Measurements from ENCODE around the gene EFHB. TPM values are rescaled to one million over a fixed set of nuclear protein-coding genes. Genes with fewer than 3 reads are reported as not detected.
A peak's percentile ranks its signal among the peaks of the same experiment; 100 is the strongest.
"Not testable (repeated sequence)": the region's sequence is repeated elsewhere in the genome, so short reads cannot be mapped to it uniquely, and the experiment has no call there.

Gene EFHB
- total RNA-seq, 1 donor from 2014 or later = 0.20 TPM

DNA sequence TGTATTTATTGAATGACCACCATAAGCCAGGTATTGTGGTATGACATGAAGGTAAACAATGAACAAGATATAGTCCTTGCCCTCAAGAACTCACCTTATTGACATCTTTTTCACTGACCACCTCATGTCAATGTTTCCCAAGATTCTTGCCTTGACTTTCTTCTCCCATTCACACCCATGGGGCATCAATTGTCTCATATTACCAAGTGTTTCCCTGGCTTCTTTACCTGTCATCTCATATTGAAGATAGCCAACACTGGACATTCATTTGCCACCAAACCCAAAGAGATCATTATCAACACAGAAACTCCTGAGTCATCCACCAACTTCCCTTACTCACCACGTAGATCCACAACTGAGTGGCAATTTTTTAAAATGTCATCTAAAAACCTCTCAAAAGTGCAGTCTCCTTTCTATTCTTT is 2.2 kb downstream of the EFHB start:
- no peak for DNase-seq (ENCODE audit: low read depth, low spot score)

DNA sequence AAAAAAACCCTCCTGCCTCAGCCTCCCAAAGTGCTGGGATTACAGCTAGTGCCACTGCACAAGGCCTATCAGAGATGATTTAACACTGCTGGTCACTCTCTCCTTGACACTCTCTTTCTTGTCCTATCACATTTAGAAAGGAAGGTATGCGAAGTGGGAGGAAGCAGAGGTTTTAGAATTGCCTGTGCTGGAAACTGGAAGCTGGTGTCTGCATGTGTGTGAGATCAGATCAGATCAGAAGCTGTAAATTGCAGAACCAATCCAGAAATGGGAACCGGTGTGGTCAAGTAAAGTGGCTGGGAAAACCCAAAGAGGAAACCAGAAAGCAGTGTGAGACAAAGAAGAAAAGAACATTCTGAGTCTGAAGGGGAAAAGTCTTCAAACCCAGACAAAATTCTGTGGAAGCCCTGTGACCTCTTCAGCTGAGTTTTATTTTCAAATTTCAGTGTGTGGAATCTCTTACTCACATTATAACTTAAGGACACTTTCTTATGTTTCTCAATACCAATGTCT is 2.8 kb downstream of the EFHB start:
- DNase-seq (ENCODE audit: low read depth, low spot score) = no peak

DNA sequence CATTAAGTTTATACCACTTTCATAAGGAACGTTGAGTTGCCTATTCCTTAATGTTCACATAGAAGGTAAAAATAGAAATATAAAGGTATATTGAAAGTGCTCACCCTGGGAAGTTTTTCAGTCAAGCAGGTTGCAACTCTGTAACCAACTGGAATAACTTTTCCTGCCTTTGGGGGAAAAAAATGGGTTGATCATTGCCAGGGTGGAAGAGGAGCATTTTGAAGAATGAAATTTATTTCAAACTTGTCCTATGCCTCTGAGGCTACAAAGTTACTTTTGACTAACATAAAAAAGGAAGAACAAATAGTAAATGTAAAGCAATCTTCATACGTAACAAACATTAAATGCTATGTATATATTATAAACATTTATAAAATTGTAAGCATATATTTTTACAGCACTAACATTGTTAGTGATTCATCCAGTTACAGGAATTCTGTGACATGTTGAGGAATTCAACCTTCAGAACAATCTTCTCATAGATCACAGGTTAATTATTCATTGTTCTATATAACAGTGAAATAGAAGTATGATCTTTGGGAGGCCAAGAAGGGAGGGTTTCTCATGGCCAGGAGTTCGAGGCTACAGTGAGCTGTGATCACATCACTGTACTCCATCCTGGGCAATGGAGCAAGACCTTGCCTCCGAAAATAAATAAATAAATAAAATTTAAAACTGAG is 13.5 kb downstream of the EFHB start:
- no peak for DNase-seq (ENCODE audit: low read depth, low spot score)

DNA sequence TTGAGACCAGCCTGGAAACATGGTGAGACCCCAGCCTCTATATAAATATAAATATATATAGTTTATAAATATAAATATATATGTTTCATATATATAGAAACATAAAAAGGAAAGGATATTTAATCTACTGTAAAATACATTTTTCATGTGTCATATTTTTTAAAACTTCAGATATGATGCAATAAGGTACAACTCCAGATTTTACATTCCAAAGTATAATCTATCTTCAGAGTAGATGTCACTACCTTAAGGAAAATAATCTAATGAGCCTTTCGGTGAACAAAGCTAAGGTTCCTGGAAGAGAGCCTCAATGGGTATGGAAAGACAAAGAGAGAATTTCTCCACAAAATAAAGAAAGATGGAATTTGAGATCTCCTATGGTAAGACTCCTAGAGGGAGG is 16.9 kb downstream of the EFHB start:
- DNase-seq (ENCODE audit: low read depth, low spot score) = no peak

DNA sequence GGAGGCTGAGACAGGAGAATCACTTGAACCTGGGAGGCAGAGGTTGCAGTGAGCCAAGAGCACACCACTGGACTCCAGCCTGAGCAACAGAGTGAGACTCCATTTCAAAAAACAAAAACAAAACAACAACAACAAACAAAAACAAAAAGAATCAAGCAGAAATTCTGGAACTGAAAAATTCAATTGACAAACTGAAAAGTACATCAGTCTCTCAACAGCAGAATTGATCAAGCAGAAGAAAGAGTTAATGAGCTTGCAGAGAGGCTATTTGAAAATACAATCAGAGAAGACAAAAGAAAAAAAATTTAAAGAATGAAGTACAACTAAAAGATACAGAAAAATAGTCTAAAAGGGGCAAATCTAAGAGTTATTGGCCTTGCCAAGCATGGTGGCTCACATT is 22.6 kb downstream of the EFHB start:
- DNase-seq (ENCODE audit: low read depth, low spot score) = no peak

DNA sequence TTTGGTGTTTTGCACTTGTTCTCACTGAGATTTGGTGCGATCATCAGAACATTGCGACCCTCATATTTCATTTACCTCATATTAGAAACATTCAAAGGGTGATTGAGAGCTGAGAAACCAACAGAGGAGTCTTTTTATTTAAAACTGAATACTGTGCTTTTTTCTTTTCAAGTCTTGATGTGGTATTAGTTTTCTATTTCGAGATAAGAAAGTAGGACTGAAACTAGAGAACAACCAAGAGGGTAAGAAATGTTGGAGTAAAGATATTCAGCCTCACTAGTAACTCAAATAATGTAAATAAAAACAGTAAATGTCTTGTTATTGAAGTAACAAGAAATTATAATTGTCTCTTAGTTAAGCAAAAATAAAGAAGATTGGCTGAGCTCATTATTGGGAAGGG is 26.5 kb downstream of the EFHB start:
- no peak for DNase-seq (ENCODE audit: low read depth, low spot score)

DNA sequence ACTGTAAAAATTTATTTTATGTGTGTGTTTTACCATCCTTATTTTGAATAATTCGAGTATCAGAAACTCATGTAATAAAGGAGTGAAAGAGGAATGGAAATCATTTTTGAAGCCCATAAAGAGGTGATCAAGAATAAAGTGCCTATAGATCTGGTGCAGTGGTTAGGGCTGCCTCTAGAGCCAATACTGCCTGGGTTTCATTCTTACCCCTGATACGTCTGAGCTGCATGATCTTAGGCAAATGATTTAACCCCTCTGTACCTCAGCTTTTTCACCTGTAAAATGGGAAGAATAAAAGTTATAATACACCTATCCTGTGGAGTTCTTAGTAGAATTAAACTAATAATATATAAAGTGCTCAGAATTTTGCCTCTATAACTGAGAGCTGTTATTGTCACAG is 30.4 kb downstream of the EFHB start:
- no peak for DNase-seq (ENCODE audit: low read depth, low spot score)

DNA sequence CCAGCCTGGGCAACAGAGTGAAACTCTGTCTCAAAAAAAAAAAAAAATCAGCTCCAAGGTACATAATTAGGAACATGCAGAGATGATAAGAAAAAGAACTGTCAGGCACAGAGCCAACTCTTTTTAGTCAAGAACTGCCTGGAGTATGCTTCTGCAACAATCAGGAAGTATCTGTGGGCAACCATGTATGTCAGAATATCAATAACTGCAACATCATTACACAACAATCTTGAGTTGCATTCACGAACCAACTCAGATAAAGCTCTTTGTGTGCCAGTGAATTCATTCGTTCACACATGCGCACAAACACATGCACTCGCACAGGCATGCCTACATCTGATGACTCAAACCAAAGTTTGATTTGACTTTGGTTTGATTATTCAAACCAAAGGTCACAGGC is 32.1 kb downstream of the EFHB start:
- DNase-seq (ENCODE audit: low read depth, low spot score) = no peak

DNA sequence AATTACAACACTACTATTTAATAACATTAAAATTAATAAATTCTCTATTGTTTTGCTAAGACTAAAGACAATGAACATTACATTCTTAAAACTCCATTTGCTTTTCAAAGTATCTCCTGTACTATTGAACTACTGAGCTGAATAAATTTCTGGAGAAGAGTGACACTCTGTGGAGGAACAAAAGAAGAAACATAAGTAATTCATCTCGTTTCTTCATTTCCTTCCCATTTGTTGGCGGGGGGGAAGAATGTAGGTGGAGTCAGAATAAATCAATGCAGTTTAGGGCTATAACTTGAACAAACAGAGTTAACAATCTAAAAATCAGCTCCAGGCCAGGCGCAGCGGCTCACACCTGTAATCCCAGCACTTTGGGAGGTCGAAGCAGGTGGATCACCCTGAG is 32.7 kb downstream of the EFHB start:
- no peak for DNase-seq (ENCODE audit: low read depth, low spot score)

DNA sequence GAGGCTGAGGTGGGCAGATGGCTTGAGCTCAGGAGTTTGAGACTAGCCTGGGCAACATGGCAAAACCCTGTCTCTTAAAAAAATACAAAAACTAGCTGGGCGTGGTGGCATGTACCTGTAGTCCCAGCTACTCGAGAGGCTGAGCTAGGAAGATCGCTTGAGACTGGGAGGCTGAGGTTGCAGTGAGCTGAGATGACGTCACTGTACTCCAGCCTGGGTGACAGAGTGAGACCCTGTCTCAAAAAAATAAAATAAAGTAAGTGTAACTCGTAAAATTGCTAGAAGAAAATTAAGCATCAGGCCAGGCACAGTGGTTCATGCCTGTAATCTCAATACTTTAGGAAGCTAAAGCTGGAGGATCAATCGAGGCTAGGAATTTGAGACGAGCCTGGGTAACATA is 34.2 kb downstream of the EFHB start:
- DNase-seq (ENCODE audit: low read depth, low spot score) = not testable (repeated sequence)

DNA sequence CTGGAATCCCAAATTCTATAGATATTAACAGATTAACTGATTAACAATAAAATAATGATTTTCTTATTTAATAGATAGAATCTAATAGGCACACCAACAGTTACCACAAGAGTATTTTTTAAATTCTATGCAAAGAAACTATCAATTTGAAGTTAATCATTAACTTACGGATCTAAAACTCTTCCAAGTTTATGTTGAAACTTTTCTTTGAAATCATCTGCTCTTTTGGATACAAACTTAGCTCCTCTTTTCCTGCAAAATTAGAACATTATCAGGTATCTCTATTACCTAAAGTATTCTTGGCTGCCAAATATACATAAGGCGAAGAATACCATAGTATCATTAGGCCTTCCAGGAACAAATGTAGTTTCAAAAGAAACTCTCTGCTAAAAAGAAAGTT is 34.8 kb downstream of the EFHB start:
- no peak for DNase-seq (ENCODE audit: low read depth, low spot score)

DNA sequence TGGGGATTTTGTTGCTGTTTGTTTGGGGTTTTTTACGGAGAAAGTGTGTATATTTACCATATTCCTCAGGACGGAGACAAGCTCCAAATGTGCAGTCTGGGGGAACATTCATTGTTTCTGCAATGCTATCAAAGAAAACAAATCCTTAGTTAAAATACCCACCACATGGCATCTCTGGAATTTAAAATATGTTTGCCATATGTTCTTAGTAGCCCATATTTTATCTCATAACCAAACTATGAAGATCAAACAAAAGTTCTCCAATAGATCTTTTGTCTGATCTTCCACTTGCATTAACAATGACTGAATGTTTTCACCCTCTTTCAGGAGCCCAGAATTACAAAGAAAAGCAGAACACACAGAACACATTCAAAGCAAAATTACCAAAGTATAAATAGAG is 35.3 kb downstream of the EFHB start:
- no peak for DNase-seq (ENCODE audit: low read depth, low spot score)

DNA sequence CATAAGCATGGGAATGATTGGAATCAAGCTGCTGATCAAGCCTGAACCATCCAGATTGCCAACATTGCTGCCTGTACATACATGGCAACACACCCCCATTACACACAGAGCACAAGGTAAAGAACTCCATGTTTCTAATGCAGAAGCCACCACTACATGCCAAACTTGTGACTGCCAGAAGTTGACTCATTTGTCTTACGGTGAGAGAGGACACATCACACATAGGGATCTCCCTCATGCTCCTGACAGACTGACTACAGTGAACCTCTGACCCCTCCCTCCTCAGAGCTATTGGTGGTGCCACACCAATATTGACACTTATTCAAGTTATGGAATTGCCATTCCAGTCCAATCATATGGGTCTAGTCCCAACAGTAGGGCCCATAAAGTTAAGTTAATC is 42.3 kb downstream of the EFHB start:
- DNase-seq (ENCODE audit: low read depth, low spot score) = no peak

DNA sequence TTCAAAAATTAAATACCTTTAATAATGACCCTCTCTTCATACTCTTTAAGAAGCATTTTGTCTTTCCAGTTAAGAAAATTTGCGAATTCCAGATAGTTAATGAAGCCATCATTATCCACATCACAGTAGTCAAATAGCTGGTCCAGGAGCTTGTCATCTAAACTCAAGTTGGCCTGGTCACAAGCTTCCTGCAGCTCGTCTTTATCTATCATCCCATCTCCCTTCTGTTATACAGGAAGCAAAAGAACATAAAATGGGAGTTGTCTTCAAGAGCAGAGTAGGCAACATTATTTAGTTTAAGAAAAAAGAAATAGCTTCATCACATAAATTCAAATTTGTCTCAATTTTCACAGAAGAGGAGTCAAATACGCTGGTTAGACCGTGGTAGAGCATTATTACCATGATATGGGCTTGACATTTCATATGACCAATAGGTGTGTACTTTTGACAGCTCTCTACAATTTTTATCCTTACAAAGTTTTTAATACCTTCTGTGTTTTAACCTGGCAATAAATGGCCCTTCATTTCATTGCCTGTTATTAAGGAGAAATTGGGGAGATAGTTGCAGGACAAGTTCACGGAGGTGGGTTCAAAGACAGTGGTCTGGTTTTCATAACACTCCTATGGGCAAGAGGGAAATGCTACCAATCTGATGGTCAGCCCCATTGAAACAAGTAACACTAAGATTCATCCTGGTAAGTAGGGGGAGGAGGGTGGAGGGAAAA is 45.4 kb downstream of the EFHB start:
- DNase-seq (ENCODE audit: low read depth, low spot score) = no peak

DNA sequence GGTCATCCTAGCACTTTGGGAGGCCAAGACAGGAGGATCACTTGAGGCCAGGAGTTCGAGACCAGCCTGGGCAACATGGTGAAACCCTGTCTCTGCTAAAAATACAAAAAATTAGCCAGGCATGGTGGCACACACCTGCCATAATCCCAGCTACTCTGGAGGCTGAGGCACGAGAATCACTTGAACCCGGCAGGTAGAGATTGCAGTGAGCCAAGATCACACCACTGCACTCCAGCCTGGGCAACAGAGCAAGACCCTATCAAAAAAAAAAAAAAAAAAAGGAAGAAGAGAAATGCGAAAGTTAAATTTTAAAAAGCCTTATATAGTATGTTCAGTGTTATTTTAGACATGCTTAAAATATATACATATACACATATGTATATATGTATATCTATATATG is 46.9 kb downstream of the EFHB start:
- not testable (repeated sequence) for DNase-seq (ENCODE audit: low read depth, low spot score)

DNA sequence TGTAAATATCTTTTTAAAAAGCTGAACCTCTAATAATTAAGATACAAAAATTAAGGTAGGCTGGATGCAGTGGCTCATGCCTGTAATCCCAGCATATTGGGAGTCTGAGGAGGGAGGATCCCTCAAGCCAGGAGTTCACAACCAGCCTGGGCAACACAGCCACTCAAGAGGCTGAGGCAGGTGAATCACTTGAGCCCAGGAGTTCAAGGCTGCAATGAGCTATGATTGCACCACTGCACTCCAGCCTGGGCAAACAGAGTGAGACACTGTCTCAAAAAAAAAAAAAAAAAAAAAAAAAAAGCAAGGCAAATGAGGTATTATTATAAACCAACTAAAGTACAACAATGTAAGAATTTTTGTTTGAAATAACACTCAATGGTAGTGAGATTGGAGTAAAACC is 47.6 kb downstream of the EFHB start:
- DNase-seq (ENCODE audit: low read depth, low spot score) = no peak

DNA sequence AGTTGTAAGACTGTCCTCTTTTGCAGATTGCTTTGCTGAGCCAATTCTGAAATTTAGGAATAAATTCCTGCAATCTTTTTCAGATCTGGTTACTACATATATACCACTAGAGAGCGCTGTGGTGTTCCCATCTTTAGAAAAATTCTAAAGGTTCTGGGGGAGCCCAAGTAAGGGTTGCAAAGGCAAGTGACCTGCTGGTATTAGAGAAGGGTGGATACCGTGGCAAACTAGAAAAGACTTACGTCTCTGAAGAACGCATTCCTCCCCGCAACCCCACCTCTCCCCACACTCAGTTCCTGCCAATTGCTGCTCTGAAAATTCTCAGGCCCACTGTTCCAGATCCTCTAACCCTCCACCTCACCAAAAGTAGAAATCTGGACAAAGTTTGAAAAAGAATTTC is 48.5 kb downstream of the EFHB start:
- DNase-seq (ENCODE audit: low read depth, low spot score) = peak; percentile 4

DNA sequence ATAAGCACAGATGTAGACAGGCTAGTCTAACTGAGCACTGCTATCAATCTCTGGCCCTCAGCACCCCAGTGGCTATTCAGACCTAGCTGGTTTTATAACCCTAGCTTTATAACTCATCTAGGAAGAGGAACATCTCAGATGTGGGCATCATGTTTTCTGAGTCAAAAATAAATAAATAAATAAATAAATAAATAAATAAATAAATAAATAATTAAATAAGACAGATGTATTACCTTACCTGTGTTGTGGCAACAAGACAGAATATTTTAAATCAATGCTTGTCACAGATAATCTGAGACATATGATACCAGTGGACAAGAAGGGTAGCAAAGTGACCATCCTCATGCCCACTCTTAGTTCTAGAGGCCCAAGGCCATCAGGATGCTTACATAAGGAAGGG is 52.2 kb downstream of the EFHB start:
- DNase-seq (ENCODE audit: low read depth, low spot score) = no peak

DNA sequence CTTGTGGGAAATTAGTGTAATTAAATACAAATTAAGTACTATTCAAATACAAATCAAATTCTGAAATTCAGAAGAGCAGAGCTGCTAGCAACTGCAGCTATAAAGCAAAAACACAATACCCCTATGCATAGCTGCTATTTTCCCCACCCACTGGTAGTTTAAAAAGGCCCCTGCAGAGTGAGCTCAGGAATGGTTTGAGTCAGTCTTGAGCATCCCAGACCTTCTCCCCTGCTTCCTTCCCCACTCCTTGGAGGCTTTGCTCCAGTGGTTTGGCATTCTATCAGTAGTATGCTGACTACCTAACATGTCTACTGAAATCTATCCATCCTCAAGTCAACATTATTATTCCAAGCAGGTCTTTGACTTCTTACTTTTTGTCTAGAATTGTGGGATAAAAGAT is 53.0 kb downstream of the EFHB start:
- no peak for DNase-seq (ENCODE audit: low read depth, low spot score)

DNA sequence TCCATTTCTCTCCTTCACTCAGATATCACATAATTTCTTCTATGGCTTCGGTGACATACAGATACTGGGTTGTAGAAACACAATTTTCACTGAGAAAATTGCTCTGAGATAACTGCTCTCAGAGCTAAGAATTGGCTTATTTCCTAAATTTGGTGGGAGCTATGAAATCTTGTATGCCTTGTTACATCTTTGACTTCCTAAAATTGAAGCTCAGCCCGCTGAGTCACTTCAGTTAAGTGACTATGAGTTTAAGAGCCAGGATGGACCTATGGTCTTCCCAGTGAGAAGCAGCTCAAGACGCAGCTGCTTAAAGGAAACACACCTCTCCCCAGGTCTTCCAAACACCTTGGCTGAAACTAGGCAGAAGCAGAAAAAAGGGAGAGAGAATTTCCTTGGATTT is 56.4 kb downstream of the EFHB start:
- no peak for DNase-seq (ENCODE audit: low read depth, low spot score)

DNA sequence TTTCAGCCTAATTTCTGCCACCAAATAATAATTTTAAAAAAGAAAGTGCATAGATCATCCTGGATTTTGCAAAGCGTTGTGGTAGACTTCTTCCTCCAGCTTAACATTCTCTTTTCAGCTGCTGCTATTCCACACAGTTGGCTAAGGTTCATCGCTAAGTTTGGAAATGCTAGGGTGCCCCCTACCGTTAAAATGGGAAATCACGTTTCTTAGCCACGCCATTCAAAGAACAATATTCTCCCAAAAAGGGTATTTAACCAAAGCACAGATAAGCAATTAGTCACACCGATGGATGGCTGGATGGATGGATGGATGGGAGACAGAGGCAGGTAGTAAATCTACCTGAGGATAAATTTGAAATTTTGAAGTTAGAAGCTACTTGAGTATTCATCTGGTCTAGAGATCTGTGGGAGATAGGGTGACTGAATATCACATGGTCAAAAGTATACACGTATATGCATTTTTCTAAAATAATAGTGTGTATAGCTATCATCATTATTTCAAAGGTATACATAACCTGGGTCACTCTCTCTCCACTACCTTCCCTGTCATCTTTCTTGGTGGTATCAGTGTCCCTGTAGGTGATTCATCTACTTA is 67.2 kb downstream of the EFHB start:
- DNase-seq (ENCODE audit: low read depth, low spot score) = no peak

DNA sequence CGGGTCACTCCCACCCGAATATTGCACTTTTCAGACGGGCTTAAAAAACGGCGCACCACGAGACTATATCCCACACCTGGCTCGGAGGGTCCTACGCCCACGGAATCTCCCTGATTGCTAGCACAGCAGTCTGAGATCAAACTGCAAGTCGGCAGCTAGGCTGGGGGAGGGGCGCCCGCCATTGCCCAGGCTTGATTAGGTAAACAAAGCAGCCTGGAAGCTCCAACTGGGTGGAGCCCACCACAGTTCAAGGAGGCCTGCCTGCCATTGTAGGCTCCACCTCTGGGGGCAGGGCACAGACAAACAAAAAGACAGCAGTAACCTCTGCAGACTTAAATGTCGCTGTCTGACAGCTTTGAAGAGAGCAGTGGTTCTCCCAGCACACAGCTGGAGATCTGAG is 78.7 kb downstream of the EFHB start:
- DNase-seq (ENCODE audit: low read depth, low spot score) = not testable (repeated sequence)

DNA sequence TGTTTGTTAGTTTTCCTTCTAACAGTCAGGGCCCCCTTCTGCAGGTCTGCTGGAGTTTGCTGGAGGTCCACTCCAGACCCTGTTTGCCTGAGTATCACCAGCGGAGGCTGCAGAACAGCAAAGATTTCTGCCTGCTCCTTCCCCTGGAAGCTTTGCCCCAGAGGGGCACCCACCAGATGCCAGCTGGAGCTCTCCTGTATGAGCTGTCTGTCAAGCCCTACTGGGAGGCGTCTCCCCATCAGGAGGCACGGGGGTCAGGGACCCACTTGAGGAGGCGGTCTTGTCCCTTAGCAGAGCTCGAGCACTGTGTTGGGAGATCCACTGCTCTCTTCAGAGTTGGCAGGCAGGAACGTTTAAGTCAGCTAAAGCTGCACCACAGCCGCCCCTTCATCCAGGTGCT is 87.4 kb downstream of the EFHB start:
- DNase-seq (ENCODE audit: low read depth, low spot score) = not testable (repeated sequence)
